HFF-Myc (cell line): Measurements from ENCODE around the gene SMPDL3A.
"Not testable (repeated sequence)": the region's sequence is repeated elsewhere in the genome, so short reads cannot be mapped to it uniquely, and the experiment has no call there.

Experiments
- DNase-seq: peaks from one replicate; pipeline ENCODE4 v3.0.0-alpha.2; 2011; ENCODE audit warnings: low read depth; ENCODE audit errors: extremely low read depth
- H3K4me3 ChIP-seq: replicated peaks from 2 replicates; pipeline ENCODE4 v1.5.1; 2011; ENCODE audit warnings: low read depth, mild to moderate bottlenecking, control low read depth, low read length
- CTCF ChIP-seq: IDR thresholded peaks from 2 replicates; pipeline ENCODE4 v1.5.1; 2012; ENCODE audit warnings: mild to moderate bottlenecking, low read depth, low read length, control low read depth; ENCODE audit errors: missing control alignments

SMPDL3A gene

GRCh38 chr6:122789182-122790027 lies at the start of gene SMPDL3A:
Gene SMPDL3A, plus strand, starts transcription at chr6:122789258. Its CDS starts 89 bp downstream, at chr6:122789347.
- peak; percentile 71 for DNase-seq
- TF ChIP-seq CTCF: peak; percentile 22
- peak within 1 kb of the TSS; percentile 71 for H3K4me3 ChIP-seq

GRCh38 chr6:122740091-122740490 lies 49.0 kb upstream of the SMPDL3A start:
- TF ChIP-seq CTCF: no peak
- no peak overlapping the region for H3K4me3 ChIP-seq

GRCh38 chr6:122740936-122741335 lies 48.1 kb upstream of the SMPDL3A start:
- no peak overlapping the region for H3K4me3 ChIP-seq
- no peak for DNase-seq
- TF ChIP-seq CTCF: no peak

More at GRCh38 chr6:122740091-122740490, 49.0 kb upstream of the SMPDL3A start:
- no peak for DNase-seq

- H3K4me3 ChIP-seq, DNase-seq: not testable (repeated sequence)
- peak; percentile 32 for TF ChIP-seq CTCF
Observed at GRCh38 chr6:122744247-122744646, 44.8 kb upstream of the SMPDL3A start.

GRCh38 chr6:122744856-122745255 lies 44.2 kb upstream of the SMPDL3A start:
- not testable (repeated sequence) for DNase-seq, H3K4me3 ChIP-seq

- no peak overlapping the region for H3K4me3 ChIP-seq
- no peak for DNase-seq
- TF ChIP-seq CTCF: no peak
Observed at GRCh38 chr6:122746688-122747087, 42.4 kb upstream of the SMPDL3A start.

- no peak overlapping the region for H3K4me3 ChIP-seq
- no peak for DNase-seq
- no peak for TF ChIP-seq CTCF
Observed at GRCh38 chr6:122747573-122747972, 41.5 kb upstream of the SMPDL3A start.

- not testable (repeated sequence) for DNase-seq, H3K4me3 ChIP-seq
Observed at GRCh38 chr6:122748945-122749344, 40.1 kb upstream of the SMPDL3A start.
